ENCODE data around the gene LINC00237.

The LINC00237 gene

GRCh38 chr20:21106171-21107017 lies at the start of gene LINC00237:
Gene LINC00237, minus strand, starts transcription at chr20:21106358.
- H4K20me1 ChIP-seq (ENCODE audit: insufficient read depth): no peaks in the 10 kb centered on the region
- no peak within 1 kb of the TSS for H3K27ac ChIP-seq
- H2AFZ ChIP-seq (ENCODE audit: low read depth): no peak within 1 kb of the TSS
- no peak within 1 kb of the TSS for H3K4me3 ChIP-seq (IDR thresholded peaks at IDR 0.05; ENCODE audit: insufficient read depth, low read depth, low read length)
- H3K79me2 ChIP-seq (ENCODE audit: insufficient read depth, low read depth): no peaks in the 10 kb centered on the region
- H3K36me3 ChIP-seq (ENCODE audit: insufficient read depth): no peaks in the 10 kb centered on the region
- no peak within 1 kb of the TSS for H3K9ac ChIP-seq
- no peak within 1 kb of the TSS for H3K4me2 ChIP-seq
- no peaks in the 10 kb centered on the region for H3K27me3 ChIP-seq (ENCODE audit: insufficient read depth, low read depth)
- no peaks in the 10 kb centered on the region for H3K4me1 ChIP-seq (ENCODE audit: low read depth, poor library complexity, severe bottlenecking)
- no peak for TF ChIP-seq CTCF (conservative IDR thresholded peaks at IDR 0.05; ENCODE audit: low read depth, low read length)

- no peaks in the 10 kb centered on the region for H4K20me1 ChIP-seq (ENCODE audit: insufficient read depth)
- H3K4me2 ChIP-seq: no peak overlapping the region
- no peaks in the 10 kb centered on the region for H3K4me1 ChIP-seq (ENCODE audit: low read depth, poor library complexity, severe bottlenecking)
- no peak overlapping the region for H3K4me3 ChIP-seq (IDR thresholded peaks at IDR 0.05; ENCODE audit: insufficient read depth, low read depth, low read length)
- no peaks in the 10 kb centered on the region for H3K36me3 ChIP-seq (ENCODE audit: insufficient read depth)
- no peak overlapping the region for H2AFZ ChIP-seq (ENCODE audit: low read depth)
- H3K9ac ChIP-seq: no peak overlapping the region
- TF ChIP-seq CTCF (conservative IDR thresholded peaks at IDR 0.05; ENCODE audit: low read depth, low read length): no peak
- H3K27me3 ChIP-seq (ENCODE audit: insufficient read depth, low read depth): no peaks in the 10 kb centered on the region
- no peaks in the 10 kb centered on the region for H3K79me2 ChIP-seq (ENCODE audit: insufficient read depth, low read depth)
- no peak overlapping the region for H3K27ac ChIP-seq
Observed at GRCh38 chr20:21155268-21155667, 49.1 kb upstream of the LINC00237 start.

DNA sequence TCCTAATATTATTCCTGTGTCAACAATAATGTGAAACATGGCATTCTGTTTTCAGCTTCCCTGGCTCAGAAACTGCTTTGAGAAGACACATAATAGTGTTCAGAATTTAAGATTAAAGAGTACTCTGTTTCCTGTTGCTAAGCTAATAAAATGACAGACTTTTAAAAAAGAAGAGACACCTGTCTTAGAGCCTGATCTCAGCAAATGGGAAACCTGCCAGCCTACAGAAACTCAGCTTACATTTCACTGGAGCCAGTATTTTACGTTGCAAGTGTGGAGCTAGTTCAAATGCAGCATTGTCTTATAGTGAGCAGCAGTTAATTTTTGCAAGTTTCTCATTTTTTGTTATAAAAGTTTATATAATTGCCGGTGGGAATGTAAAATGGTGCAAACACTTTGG lies 48.5 kb upstream of the LINC00237 start:
- H4K20me1 ChIP-seq (ENCODE audit: insufficient read depth): no peaks in the 10 kb centered on the region
- H3K27ac ChIP-seq: no peak overlapping the region
- no peak overlapping the region for H2AFZ ChIP-seq (ENCODE audit: low read depth)
- no peaks in the 10 kb centered on the region for H3K4me1 ChIP-seq (ENCODE audit: low read depth, poor library complexity, severe bottlenecking)
- no peaks in the 10 kb centered on the region for H3K36me3 ChIP-seq (ENCODE audit: insufficient read depth)
- no peak overlapping the region for H3K9ac ChIP-seq
- no peaks in the 10 kb centered on the region for H3K79me2 ChIP-seq (ENCODE audit: insufficient read depth, low read depth)
- no peaks in the 10 kb centered on the region for H3K27me3 ChIP-seq (ENCODE audit: insufficient read depth, low read depth)
- no peak for TF ChIP-seq CTCF (conservative IDR thresholded peaks at IDR 0.05; ENCODE audit: low read depth, low read length)
- H3K4me2 ChIP-seq: no peak overlapping the region
- no peak overlapping the region for H3K4me3 ChIP-seq (IDR thresholded peaks at IDR 0.05; ENCODE audit: insufficient read depth, low read depth, low read length)

- no peak overlapping the region for H3K27ac ChIP-seq
- no peak overlapping the region for H3K4me3 ChIP-seq (IDR thresholded peaks at IDR 0.05; ENCODE audit: insufficient read depth, low read depth, low read length)
- H3K4me1 ChIP-seq (ENCODE audit: low read depth, poor library complexity, severe bottlenecking): no peaks in the 10 kb centered on the region
- no peak overlapping the region for H3K4me2 ChIP-seq
- no peaks in the 10 kb centered on the region for H4K20me1 ChIP-seq (ENCODE audit: insufficient read depth)
- H3K79me2 ChIP-seq (ENCODE audit: insufficient read depth, low read depth): no peaks in the 10 kb centered on the region
- TF ChIP-seq CTCF (conservative IDR thresholded peaks at IDR 0.05; ENCODE audit: low read depth, low read length): no peak
- no peak overlapping the region for H3K9ac ChIP-seq
- no peaks in the 10 kb centered on the region for H3K36me3 ChIP-seq (ENCODE audit: insufficient read depth)
- no peaks in the 10 kb centered on the region for H3K27me3 ChIP-seq (ENCODE audit: insufficient read depth, low read depth)
- H2AFZ ChIP-seq (ENCODE audit: low read depth): no peak overlapping the region
Observed at GRCh38 chr20:21151791-21152190, 45.6 kb upstream of the LINC00237 start.
